Small intestine (tissue), 7 donors: ENCODE measurements around the gene KBTBD3. TPM values are rescaled to one million over a fixed set of nuclear protein-coding genes. Genes with fewer than 3 reads are reported as not detected.
A peak's percentile ranks its signal among the peaks of the same experiment; 100 is the strongest.

ENCODE experiments used
- DNase-seq, 2 donors: peaks; one replicate each; pipeline versions ENCODE4 v3.0.0 to v3.0.0-alpha.2; 2013
- FAIRE-seq: peaks from 2 replicates; lab custom pipeline; 2012; peaks lifted over from hg19 to GRCh38; lab: Jason Lieb, UNC
- H3K27ac ChIP-seq, 3 donors: one replicate each; pipeline ENCODE4 v1.5.1; 2013; ENCODE audit warnings: low read length in 2 of 3, mild to moderate bottlenecking in 2 of 3, control low read depth in 1 of 3, inconsistent platforms in 1 of 3, low read depth in 1 of 3, moderate library complexity in 1 of 3
- H3K27me3 ChIP-seq, 3 donors: one replicate each; pipeline ENCODE4 v1.6.1; 2013; ENCODE audit warnings: low read length in 3 of 3, inconsistent platforms in 1 of 3; ENCODE audit not compliant: control insufficient read depth in 3 of 3, insufficient read depth in 3 of 3
- H3K36me3 ChIP-seq, 3 donors: one replicate each; pipeline ENCODE4 v1.6.1; 2013; ENCODE audit warnings: low read length in 3 of 3, inconsistent platforms in 1 of 3, low read depth in 1 of 3, mild to moderate bottlenecking in 1 of 3, moderate library complexity in 1 of 3; ENCODE audit not compliant: control insufficient read depth in 3 of 3, insufficient read depth in 2 of 3
- H3K4me1 ChIP-seq, 3 donors: one replicate each; pipeline ENCODE4 v1.6.1; 2013; ENCODE audit warnings: low read length in 2 of 3, inconsistent platforms in 1 of 3, low read depth in 1 of 3, mild to moderate bottlenecking in 1 of 3, moderate library complexity in 1 of 3; ENCODE audit not compliant: control insufficient read depth in 3 of 3, insufficient read depth in 2 of 3
- H3K4me3 ChIP-seq, 3 donors: one replicate each; pipeline ENCODE4 v1.5.1; 2013; ENCODE audit warnings: low read length in 3 of 3, control low read depth in 1 of 3, inconsistent platforms in 1 of 3, low read depth in 1 of 3, mild to moderate bottlenecking in 1 of 3, moderate library complexity in 1 of 3
- H3K9me3 ChIP-seq, 2 donors: one replicate each; pipeline ENCODE4 v1.6.1; 2013; ENCODE audit warnings: low read depth in 1 of 2, low read length in 1 of 2; ENCODE audit not compliant: control insufficient read depth in 2 of 2, insufficient read depth in 1 of 2
- WGBS, 3 donors: extraction: QIAGEN DNeasy Blood & Tissue Kit; methylation state at CpG; one replicate each; pipeline ENCODE4 v1.1.7; 2013; 5-methylcytosine and 5-hydroxymethylcytosine counted together
- polyA plus RNA-seq, 4 donors: library from polyadenylated mRNA; stranded (reverse) in 3 of 4; unstranded in 1 of 4; fragments of 200-250 nt in 3 of 4; fragments of 120-200 nt in 1 of 4; gene quantifications; one replicate each; pipeline versions ENCODE4 v1.2.1 to v1.2.3, GENCODE V29; 2013
- donor health status: healthy with polysubstance abuse.
- donor health status: control.
- donor health status: control.
- donor health status: Bipolar disorder and iron deficiency.
- donor health status: healthy.

KBTBD3 gene
- polyA plus RNA-seq, 4 donors, result 2.9 to 7.4 (median 3.7) TPM

- Histone ChIP-seq H3K36me3 (peaks cover 3 to 14% (median 7%) of the 10 kb centered on the region in 3 donors), H3K4me1 (peaks cover 0 to 7% (median 0%) of the 10 kb centered on the region in 3 donors), H3K27ac (no peak overlapping the region), H3K27me3 (no peaks in the 10 kb centered on the region), H3K4me3 (no peak overlapping the region), H3K9me3 (no peaks in the 10 kb centered on the region)
- DNase-seq, result no peak
- no peak for FAIRE-seq
- WGBS, 3 donors, result 70 to 79% (median 72%) methylated on average over 3 of the region's 3 CpGs
Measured at GRCh38 chr11:106091480-106092123, 14.5 kb upstream of the KBTBD3 start.

- WGBS, 3 donors, result 74 to 89% (median 87%) methylated on average over 4 of the region's 4 CpGs
- FAIRE-seq (no peak), DNase-seq (no peak)
- Histone ChIP-seq H3K4me1 (peaks cover 0 to 4% (median 0%) of the 10 kb centered on the region in 3 donors), H3K36me3 (peaks cover 3 to 11% (median 8%) of the 10 kb centered on the region in 3 donors), H3K9me3 (no peaks in the 10 kb centered on the region), H3K27ac (no peak overlapping the region), H3K4me3 (no peak overlapping the region), H3K27me3 (no peaks in the 10 kb centered on the region)
Measured at GRCh38 chr11:106088896-106089295, 11.7 kb upstream of the KBTBD3 start.

GRCh38 chr11:106087815-106088435 is 10.8 kb upstream of the KBTBD3 start:
- H3K4me3 ChIP-seq, result no peak overlapping the region
- H3K27ac ChIP-seq, result no peak overlapping the region
- 25 to 43% (median 36%) methylated on average over 9 of the region's 9 CpGs for WGBS, 3 donors
- no peaks in the 10 kb centered on the region for H3K27me3 ChIP-seq
- H3K36me3 ChIP-seq, result peaks cover 3 to 10% (median 8%) of the 10 kb centered on the region in 3 donors
- DNase-seq (peak; percentile 47 to 71), FAIRE-seq (peak; percentile 23)
- H3K9me3 ChIP-seq, result no peaks in the 10 kb centered on the region
- H3K4me1 ChIP-seq, result peaks cover 0 to 4% (median 0%) of the 10 kb centered on the region in 3 donors

- DNase-seq, result no peak
- FAIRE-seq, result no peak
- 47 to 75% (median 63%) methylated on average over 2 of the region's 2 CpGs for WGBS, 3 donors
- Histone ChIP-seq H3K4me3 (no peak overlapping the region), H3K36me3 (peaks cover 3 to 8% (median 7%) of the 10 kb centered on the region in 3 donors), H3K27me3 (no peaks in the 10 kb centered on the region), H3K9me3 (no peaks in the 10 kb centered on the region), H3K27ac (no peak overlapping the region), H3K4me1 (peaks cover 0 to 4% (median 0%) of the 10 kb centered on the region in 3 donors)
Measured at GRCh38 chr11:106086850-106087249, 9.7 kb upstream of the KBTBD3 start.

- Histone ChIP-seq H3K4me1 (peaks cover 0 to 4% (median 0%) of the 10 kb centered on the region in 3 donors), H3K27ac (no peak overlapping the region), H3K27me3 (no peaks in the 10 kb centered on the region), H3K4me3 (no peak overlapping the region), H3K9me3 (no peaks in the 10 kb centered on the region), H3K36me3 (peaks cover 0 to 5% (median 3%) of the 10 kb centered on the region in 3 donors)
- no peak for DNase-seq
- WGBS, 3 donors, result 100% methylated on average over 1 of the region's 1 CpG
- no peak for FAIRE-seq
Measured at GRCh38 chr11:106086135-106086534, 9.0 kb upstream of the KBTBD3 start.

- no peak overlapping the region for H3K27ac ChIP-seq
- FAIRE-seq, result no peak
Measured at GRCh38 chr11:106082096-106082495, 4.9 kb upstream of the KBTBD3 start.

GRCh38 chr11:106077609-106078455 is 685 bp upstream of the KBTBD3 start, which contains the start of gene AASDHPPT:
Gene AASDHPPT, plus strand, starts transcription at chr11:106077662. Its CDS starts 49 bp downstream, at chr11:106077711.
- WGBS, 3 donors, result 0 to 1% (median 0%) methylated on average over 55 of the region's 55 CpGs
- Histone ChIP-seq H3K9me3 (no peaks in the 10 kb centered on the region), H3K27ac (peak within 1 kb of the TSS; percentile 92 to 100 (median 98)), H3K27me3 (no peaks in the 10 kb centered on the region), H3K4me1 (peaks cover 0 to 6% (median 3%) of the 10 kb centered on the region in 3 donors), H3K36me3 (peaks cover 0 to 6% (median 2%) of the 10 kb centered on the region in 3 donors), H3K4me3 (peak within 1 kb of the TSS; percentile 95 to 98 (median 97))
- DNase-seq (peak in 1 of 2 donors; percentile 44), FAIRE-seq (no peak)

More at GRCh38 chr11:106082096-106082495, 4.9 kb upstream of the KBTBD3 start:
- no peak for DNase-seq
- H3K36me3 ChIP-seq, result peaks cover 0 to 7% (median 6%) of the 10 kb centered on the region in 3 donors
- no peaks in the 10 kb centered on the region for H3K9me3 ChIP-seq
- H3K27me3 ChIP-seq, result no peaks in the 10 kb centered on the region
- H3K4me3 ChIP-seq, result no peak overlapping the region
- H3K4me1 ChIP-seq, result peaks cover 0 to 6% (median 0%) of the 10 kb centered on the region in 3 donors
